NT2/D1 (cell line): ENCODE data around the gene LIF.

Source experiments
- DNase-seq: peaks from one replicate; pipeline ENCODE4 v3.0.0-alpha.2; 2011; ENCODE audit warnings: low read depth, low spot score
- H3K27me3 ChIP-seq: 2 replicates; pipeline ENCODE4 v1.6.0; 2011; ENCODE audit warnings: mild to moderate bottlenecking; ENCODE audit not compliant: insufficient read length, insufficient read depth
- H3K36me3 ChIP-seq: 2 replicates; pipeline ENCODE4 v1.6.1; 2011; ENCODE audit warnings: mild to moderate bottlenecking, low read length, mixed read lengths; ENCODE audit not compliant: insufficient read depth, insufficient read length
- H3K4me1 ChIP-seq: 2 replicates; pipeline ENCODE4 v1.5.1; 2011; ENCODE audit not compliant: insufficient read depth, insufficient read length
- H3K4me3 ChIP-seq: 2 replicates; pipeline ENCODE4 v1.5.1; 2011; ENCODE audit warnings: low read depth; ENCODE audit not compliant: insufficient read length
- H3K9ac ChIP-seq: 2 replicates; pipeline ENCODE4 v1.6.0; 2011; ENCODE audit warnings: low read depth; ENCODE audit not compliant: insufficient read length
- H3K9me3 ChIP-seq: 2 replicates; pipeline ENCODE4 v1.5.1; 2011; ENCODE audit warnings: mild to moderate bottlenecking, low read length; ENCODE audit not compliant: insufficient read depth
- SUZ12 ChIP-seq: IDR thresholded peaks from 2 replicates; pipeline ENCODE4 v1.6.1; 2011; ENCODE audit not compliant: insufficient read length, insufficient read depth; ENCODE audit errors: extremely low read depth
- YY1 ChIP-seq: IDR thresholded peaks from 2 replicates; pipeline ENCODE4 v1.6.1; 2011; ENCODE audit not compliant: insufficient read length, insufficient read depth
- ZNF274 ChIP-seq: IDR thresholded peaks from 2 replicates; pipeline ENCODE4 v1.6.1; 2011; ENCODE audit warnings: mild to moderate bottlenecking, low read depth, low read length

The LIF gene

DNA sequence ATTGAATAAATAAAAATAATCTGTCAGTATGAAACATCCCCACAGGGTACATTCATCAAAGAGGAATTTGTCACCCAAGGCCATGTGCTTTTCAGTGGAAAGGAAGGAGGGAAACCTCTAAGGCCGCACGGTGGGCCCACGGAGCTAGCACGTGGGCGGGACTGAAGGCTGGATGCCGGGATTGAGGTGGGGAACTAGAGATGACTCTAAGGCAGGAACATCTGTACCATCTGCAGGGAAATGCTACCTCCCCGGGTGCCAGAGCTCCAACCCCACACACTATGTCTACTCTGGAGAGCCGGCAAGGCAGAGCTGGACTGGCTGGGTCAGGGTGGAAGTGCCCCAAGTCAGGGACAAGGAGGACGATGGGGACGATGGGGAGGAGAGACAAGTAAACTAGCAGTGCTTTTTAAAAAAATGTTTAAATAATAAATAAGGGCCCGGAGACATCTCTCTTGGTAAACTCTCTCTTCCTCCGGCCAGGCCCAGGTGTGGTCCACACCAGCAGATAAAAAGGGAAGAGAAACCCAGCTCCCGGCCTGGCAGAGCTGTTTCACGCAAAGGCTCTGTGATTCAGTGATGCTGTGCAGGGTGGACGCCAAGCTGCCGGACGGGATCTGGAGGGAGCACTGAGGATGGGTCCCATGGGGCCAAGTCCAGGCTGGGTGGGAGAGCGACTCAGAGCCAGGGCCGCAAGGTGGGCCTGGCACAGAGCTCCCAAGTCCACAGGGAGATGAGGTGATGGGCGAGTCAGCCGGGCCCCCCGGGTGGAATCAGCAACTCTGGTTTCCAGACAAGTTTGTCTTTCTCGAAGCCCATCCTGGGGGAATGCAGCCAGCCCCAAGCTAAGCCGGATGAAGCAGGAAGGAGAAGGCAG is 5.8 kb downstream of the LIF start:
- TF ChIP-seq YY1 (no peak), SUZ12 (no peak)
- no peak overlapping the region for H3K9ac ChIP-seq

DNA sequence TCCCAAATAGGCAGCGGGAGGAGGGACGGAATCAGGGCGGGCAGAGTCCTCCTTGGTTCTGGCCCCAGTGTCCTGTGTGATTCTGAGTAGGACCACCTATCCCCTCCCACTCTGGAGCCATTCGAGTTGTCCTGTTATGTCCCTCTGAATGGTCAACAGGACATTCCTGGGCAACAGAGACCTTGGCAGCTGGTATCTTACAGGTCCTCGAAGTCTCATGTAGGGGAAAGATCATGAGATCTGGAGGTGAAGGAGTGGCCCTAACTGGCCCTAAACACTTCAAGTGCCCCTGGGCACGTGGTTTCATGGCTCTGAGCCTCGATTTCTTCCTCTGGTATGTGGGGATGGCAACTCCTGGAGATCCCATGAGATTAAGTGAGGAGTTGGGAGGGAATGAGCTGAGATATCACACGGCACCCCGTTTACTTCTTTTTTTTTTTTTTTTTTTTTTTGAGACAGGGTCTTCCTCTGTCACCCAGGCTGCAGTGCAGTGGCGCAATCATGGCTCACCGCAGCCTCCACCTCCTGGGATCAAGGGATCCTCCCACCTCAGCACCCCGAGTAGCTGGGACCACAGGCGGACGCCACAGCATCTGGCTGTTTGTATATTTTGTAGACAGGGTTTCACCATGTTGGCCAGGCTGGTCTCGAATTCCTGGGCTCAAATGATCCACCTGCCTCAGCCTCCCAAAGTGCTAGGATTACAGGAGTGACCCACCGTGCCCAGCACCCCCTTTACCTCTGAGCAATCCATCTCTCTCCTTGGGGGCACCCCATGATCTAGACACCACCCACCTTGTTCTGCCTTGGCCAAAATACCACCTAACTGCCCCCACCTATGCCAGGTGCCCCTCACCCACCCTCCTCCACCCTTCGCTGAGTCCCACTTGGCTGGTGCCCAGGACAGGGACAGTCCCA is 6.8 kb downstream of the LIF start:
- Histone ChIP-seq H3K9ac (no peak overlapping the region), H3K4me3 (no peak overlapping the region), H3K9me3 (no peaks in the 10 kb centered on the region), H3K27me3 (peaks cover 3% of the 10 kb centered on the region), H3K4me1 (peaks cover 22% of the 10 kb centered on the region), H3K36me3 (peaks cover 37% of the 10 kb centered on the region)
- TF ChIP-seq SUZ12: no peak
- DNase-seq: no peak

More for the DNA sequence above, 5.8 kb downstream of the LIF start:
- H3K36me3 ChIP-seq: peaks cover 40% of the 10 kb centered on the region
- peaks cover 21% of the 10 kb centered on the region for H3K4me1 ChIP-seq
- no peak for DNase-seq
- H3K9me3 ChIP-seq: no peaks in the 10 kb centered on the region
- H3K4me3 ChIP-seq: no peak overlapping the region
- peaks cover 7% of the 10 kb centered on the region for H3K27me3 ChIP-seq

DNA sequence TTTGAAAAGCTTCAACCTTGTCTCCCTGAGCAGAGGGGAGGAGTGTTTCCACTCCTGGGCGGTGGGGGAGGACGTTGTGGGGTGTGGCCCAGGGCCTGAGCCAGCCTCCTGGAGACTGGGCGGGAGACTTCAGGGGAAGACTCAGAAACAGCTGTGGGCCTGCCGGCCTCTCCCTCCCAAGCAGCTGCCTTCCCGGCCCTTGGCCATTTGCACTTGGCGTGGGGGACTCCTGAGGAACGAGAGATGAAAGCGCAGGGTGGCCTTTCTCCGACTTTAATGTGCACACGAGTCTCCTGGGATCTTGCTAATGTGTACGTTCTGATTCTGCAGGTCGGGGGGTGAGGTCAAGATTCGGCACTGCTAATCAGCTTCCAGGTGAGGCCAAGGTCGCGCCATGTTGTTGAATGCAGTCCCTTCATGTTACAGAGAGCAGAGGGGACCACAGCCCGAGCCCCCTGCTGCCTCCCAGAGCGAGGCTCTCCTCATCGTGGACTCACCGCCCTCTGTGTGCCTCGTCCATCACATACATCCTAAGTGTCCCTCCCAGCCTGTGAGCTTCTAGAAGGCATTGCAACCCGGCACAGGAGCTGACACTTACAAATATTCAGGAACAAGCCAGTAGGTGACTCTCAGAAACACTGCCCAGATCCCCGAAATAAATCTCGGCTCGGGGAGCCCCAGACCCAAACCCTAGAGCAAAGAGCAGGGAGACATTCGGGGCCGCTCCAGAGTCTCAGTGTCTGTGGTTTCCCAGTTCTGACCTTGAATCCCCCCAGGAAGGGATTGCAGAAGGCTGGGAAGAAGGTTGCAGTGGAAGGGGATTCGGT is 7.7 kb downstream of the LIF start:
- Histone ChIP-seq H3K9ac (no peak overlapping the region), H3K27me3 (no peaks in the 10 kb centered on the region), H3K4me3 (no peak overlapping the region), H3K36me3 (peaks cover 29% of the 10 kb centered on the region), H3K4me1 (peaks cover 22% of the 10 kb centered on the region), H3K9me3 (no peaks in the 10 kb centered on the region)
- no peak for TF ChIP-seq YY1
- TF ChIP-seq SUZ12: no peak
- no peak for TF ChIP-seq ZNF274
- no peak for DNase-seq

DNA sequence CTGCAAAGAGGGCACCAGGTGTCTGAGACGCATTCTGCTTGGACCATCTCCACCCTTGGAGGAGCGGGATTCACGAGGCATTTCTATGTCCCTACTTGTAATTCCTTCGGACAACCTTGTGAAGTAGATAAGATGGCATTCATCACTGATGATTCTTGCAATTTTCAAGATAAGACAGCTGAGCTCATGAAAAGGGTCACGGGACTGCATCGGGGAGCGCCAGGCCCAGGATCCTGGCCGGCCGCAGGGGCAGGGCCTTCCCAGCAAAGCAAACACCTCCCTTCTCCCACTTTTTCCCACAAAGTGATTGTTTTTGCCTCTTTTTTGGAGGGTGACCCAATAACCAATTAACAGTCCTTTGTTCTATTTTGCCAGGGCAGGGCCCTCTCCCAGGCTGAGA is 8.4 kb downstream of the LIF start:
- Histone ChIP-seq H3K9me3 (no peaks in the 10 kb centered on the region), H3K4me3 (no peak overlapping the region), H3K36me3 (peaks cover 21% of the 10 kb centered on the region), H3K4me1 (peaks cover 22% of the 10 kb centered on the region), H3K9ac (no peak overlapping the region), H3K27me3 (no peaks in the 10 kb centered on the region)
- TF ChIP-seq SUZ12: no peak
- TF ChIP-seq YY1: no peak
- no peak for TF ChIP-seq ZNF274
- DNase-seq: no peak

DNA sequence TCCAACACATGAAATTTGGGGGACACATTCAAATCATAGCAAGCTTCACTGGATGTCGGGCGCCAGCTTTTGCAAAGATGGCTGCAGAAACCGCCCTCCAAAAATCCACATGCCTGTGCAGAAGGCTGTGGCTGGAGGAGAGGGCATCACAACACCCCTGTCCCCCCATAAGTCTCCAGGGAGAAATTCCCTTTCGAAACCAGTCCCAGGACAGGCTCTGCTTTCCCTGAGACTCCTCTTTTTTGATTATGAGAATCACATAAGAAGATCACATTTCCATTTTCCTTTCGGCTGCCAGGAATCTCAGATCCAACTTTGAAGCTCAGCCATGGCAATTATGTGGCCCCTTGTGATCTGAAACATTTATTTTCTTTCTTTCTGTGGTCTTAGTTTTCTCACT is 9.7 kb downstream of the LIF start:
- Histone ChIP-seq H3K4me1 (peaks cover 31% of the 10 kb centered on the region), H3K9ac (no peak overlapping the region), H3K4me3 (no peak overlapping the region), H3K27me3 (no peaks in the 10 kb centered on the region), H3K9me3 (no peaks in the 10 kb centered on the region), H3K36me3 (peaks cover 9% of the 10 kb centered on the region)
- no peak for DNase-seq
- no peak for TF ChIP-seq YY1
- TF ChIP-seq SUZ12: no peak
- TF ChIP-seq ZNF274: no peak

DNA sequence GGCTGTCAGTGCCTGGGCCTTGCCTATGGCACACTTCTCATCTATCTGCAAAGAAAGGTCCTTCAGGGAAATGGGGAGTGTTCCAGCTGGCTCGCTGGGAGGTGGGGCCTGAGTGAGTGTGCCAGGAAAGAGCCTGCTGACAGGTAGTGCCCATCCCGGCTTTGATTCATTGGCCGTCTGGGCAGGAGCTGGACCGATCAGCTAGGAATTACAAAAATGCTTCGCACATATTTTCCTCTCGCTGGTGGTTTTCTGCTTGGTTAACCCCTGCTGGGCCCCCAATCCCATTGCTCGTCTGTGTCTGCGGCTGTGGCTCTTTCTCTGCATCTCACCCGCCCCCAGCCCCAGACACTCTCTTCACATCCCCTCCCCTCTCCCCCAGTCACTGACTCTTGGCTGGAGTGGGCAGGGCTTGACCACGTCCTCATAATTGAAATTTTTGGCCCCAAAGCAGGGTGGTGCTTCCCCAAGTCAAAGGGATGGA is 10.8 kb downstream of the LIF start:
- no peak for DNase-seq
- Histone ChIP-seq H3K9ac (no peak overlapping the region), H3K36me3 (peaks cover 3% of the 10 kb centered on the region), H3K4me1 (peaks cover 26% of the 10 kb centered on the region), H3K9me3 (no peaks in the 10 kb centered on the region), H3K27me3 (no peaks in the 10 kb centered on the region), H3K4me3 (no peak overlapping the region)
- TF ChIP-seq YY1: no peak
- no peak for TF ChIP-seq ZNF274
- TF ChIP-seq SUZ12: no peak
